Measurements from ENCODE around the gene CHN2. TPM values are rescaled to one million over a fixed set of nuclear protein-coding genes. Genes with fewer than 3 reads are reported as not detected.

Gene CHN2
- total RNA-seq, 4 donors from 2014 or later: 7.6 to 15.3 (median 10.0) TPM

DNA sequence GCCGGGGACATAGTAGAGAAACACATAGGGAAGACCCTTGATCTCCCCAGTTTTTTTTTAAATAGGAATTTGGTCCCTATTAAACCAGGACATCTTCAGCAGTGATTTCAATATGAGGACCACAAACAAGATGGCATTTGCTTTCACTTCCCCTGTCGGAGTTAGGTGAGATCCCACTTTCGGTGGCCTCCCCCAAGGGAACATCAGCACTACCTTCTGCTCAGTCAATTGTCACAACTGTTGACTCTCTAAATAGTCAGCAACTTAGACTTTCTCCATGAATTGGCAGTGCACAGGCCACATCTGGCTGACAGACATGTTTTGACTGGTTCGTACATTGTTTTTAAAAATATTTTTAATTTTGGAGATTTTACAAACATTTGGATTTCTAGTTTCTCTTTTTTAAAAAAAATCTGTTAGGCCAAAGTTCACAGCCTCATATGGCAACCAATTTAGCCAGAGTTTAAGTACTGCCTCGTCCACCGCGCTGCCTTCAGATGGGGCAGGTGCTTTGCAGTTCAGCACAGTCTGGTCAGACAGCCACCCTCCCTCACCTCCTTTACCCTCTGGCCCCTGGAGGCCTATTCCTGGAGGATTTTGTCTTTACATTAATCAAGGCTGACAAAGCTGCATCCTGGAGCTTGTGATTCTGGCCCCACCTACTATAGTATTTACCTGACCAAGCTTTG lies 229.9 kb downstream of the CHN2 start:
- no peaks in the 10 kb centered on the region for H3K4me1 ChIP-seq
- no peak overlapping the region for H3K27ac ChIP-seq
- 83 to 87% methylated on average over 5 to 7 of the region's 7 CpGs for WGBS, 2 donors (ENCODE audit: low coverage in 1 of 2)
- ATAC-seq: no peak
- no peak for TF ChIP-seq POLR2A (IDR thresholded peaks at IDR 0.05)
- TF ChIP-seq, protein P1, sequence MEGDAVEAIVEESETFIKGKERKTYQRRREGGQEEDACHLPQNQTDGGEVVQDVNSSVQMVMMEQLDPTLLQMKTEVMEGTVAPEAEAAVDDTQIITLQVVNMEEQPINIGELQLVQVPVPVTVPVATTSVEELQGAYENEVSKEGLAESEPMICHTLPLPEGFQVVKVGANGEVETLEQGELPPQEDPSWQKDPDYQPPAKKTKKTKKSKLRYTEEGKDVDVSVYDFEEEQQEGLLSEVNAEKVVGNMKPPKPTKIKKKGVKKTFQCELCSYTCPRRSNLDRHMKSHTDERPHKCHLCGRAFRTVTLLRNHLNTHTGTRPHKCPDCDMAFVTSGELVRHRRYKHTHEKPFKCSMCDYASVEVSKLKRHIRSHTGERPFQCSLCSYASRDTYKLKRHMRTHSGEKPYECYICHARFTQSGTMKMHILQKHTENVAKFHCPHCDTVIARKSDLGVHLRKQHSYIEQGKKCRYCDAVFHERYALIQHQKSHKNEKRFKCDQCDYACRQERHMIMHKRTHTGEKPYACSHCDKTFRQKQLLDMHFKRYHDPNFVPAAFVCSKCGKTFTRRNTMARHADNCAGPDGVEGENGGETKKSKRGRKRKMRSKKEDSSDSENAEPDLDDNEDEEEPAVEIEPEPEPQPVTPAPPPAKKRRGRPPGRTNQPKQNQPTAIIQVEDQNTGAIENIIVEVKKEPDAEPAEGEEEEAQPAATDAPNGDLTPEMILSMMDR (IDR thresholded peaks at IDR 0.05): no peak
- TF ChIP-seq EP300 (IDR thresholded peaks at IDR 0.05): no peak
- TF ChIP-seq POLR2AphosphoS5 (IDR thresholded peaks at IDR 0.05): no peak
- H3K9me3 ChIP-seq: no peaks in the 10 kb centered on the region
- H3K36me3 ChIP-seq: no peaks in the 10 kb centered on the region
- no peak overlapping the region for H3K4me3 ChIP-seq
- H3K27me3 ChIP-seq: no peaks in the 10 kb centered on the region

GRCh38 chr7:29424984-29425309 lies 230.4 kb downstream of the CHN2 start:
- no peaks in the 10 kb centered on the region for H3K4me1 ChIP-seq
- no peaks in the 10 kb centered on the region for H3K27me3 ChIP-seq
- TF ChIP-seq EP300 (IDR thresholded peaks at IDR 0.05) (no peak), POLR2AphosphoS5 (IDR thresholded peaks at IDR 0.05) (no peak), POLR2A (IDR thresholded peaks at IDR 0.05) (no peak)
- TF ChIP-seq, protein P1 (IDR thresholded peaks at IDR 0.05): no peak
- WGBS, 2 donors (ENCODE audit: low coverage in 1 of 2): 85 to 100% methylated on average over 1 to 3 of the region's 3 CpGs
- no peak for ATAC-seq
- H3K27ac ChIP-seq: no peak overlapping the region
- H3K36me3 ChIP-seq: no peaks in the 10 kb centered on the region
- H3K9me3 ChIP-seq: no peaks in the 10 kb centered on the region
- no peak overlapping the region for H3K4me3 ChIP-seq

DNA sequence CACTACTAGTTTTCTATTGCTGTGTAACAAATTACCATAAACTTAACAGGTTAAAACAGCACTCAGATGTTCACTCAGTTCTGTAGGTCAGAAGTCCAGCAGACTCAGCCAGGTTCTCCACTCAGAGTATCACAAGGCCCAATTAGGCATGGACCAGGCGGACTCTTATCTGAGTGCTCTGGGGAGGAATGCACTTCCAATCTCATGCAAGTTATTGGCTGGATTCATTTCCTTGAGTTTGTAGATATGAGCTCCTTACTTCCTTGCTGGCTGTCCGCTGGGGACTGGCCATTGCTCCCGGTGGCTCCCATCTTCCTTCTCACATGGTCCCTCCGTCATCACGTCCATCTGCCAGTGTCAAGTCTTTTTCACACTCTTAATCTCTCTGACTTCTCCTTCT lies 232.0 kb downstream of the CHN2 start:
- Histone ChIP-seq H3K27me3 (no peaks in the 10 kb centered on the region), H3K9me3 (no peaks in the 10 kb centered on the region), H3K4me1 (no peaks in the 10 kb centered on the region), H3K4me3 (no peak overlapping the region), H3K27ac (no peak overlapping the region), H3K36me3 (no peaks in the 10 kb centered on the region)
- no peak for TF ChIP-seq POLR2AphosphoS5 (IDR thresholded peaks at IDR 0.05)
- TF ChIP-seq POLR2A (IDR thresholded peaks at IDR 0.05): no peak
- TF ChIP-seq, protein P1 (IDR thresholded peaks at IDR 0.05): no peak
- no peak for TF ChIP-seq EP300 (IDR thresholded peaks at IDR 0.05)
- 90 to 95% methylated on average over 3 to 5 of the region's 5 CpGs for WGBS, 2 donors (ENCODE audit: low coverage in 1 of 2)
- no peak for ATAC-seq

DNA sequence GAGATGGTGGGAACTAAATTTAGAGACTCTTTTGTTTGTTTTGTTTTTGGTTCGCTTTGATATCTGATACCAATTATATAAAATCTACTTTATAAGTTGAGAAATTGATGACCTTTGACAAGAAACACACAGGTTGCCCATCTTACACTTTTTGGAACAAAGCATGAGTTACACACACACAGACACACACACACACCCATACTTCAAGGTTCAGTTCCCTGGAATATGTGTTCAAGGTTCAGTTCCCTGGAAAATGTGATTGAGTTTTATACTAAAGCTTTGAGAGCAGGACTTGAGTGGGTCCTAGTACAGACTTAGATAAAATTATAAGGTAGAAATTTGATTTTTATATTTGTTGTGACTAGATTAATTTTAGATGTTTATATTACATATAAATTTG lies 234.8 kb downstream of the CHN2 start:
- no peak for ATAC-seq
- no peaks in the 10 kb centered on the region for H3K36me3 ChIP-seq
- H3K4me3 ChIP-seq: no peak overlapping the region
- 100% methylated on average over 1 of the region's 1 CpG for WGBS, 2 donors (ENCODE audit: low coverage in 1 of 2)
- H3K4me1 ChIP-seq: no peaks in the 10 kb centered on the region
- no peaks in the 10 kb centered on the region for H3K9me3 ChIP-seq
- TF ChIP-seq POLR2A (IDR thresholded peaks at IDR 0.05) (no peak), EP300 (IDR thresholded peaks at IDR 0.05) (no peak), POLR2AphosphoS5 (IDR thresholded peaks at IDR 0.05) (no peak)
- TF ChIP-seq, protein P1 (IDR thresholded peaks at IDR 0.05): no peak
- H3K27me3 ChIP-seq: no peaks in the 10 kb centered on the region
- H3K27ac ChIP-seq: no peak overlapping the region

GRCh38 chr7:29430279-29430949 lies 235.8 kb downstream of the CHN2 start:
- Histone ChIP-seq H3K9me3 (no peaks in the 10 kb centered on the region), H3K36me3 (no peaks in the 10 kb centered on the region), H3K4me3 (no peak overlapping the region), H3K4me1 (no peaks in the 10 kb centered on the region), H3K27me3 (no peaks in the 10 kb centered on the region), H3K27ac (no peak overlapping the region)
- ATAC-seq: no peak
- TF ChIP-seq, protein P1 (IDR thresholded peaks at IDR 0.05): no peak
- TF ChIP-seq POLR2AphosphoS5 (IDR thresholded peaks at IDR 0.05): no peak
- no peak for TF ChIP-seq EP300 (IDR thresholded peaks at IDR 0.05)
- no peak for TF ChIP-seq POLR2A (IDR thresholded peaks at IDR 0.05)
- WGBS, 2 donors (ENCODE audit: low coverage in 1 of 2): 70 to 93% methylated on average over 4 to 6 of the region's 8 CpGs
